ENCODE data around the gene CLDN15.

Gene CLDN15

DNA sequence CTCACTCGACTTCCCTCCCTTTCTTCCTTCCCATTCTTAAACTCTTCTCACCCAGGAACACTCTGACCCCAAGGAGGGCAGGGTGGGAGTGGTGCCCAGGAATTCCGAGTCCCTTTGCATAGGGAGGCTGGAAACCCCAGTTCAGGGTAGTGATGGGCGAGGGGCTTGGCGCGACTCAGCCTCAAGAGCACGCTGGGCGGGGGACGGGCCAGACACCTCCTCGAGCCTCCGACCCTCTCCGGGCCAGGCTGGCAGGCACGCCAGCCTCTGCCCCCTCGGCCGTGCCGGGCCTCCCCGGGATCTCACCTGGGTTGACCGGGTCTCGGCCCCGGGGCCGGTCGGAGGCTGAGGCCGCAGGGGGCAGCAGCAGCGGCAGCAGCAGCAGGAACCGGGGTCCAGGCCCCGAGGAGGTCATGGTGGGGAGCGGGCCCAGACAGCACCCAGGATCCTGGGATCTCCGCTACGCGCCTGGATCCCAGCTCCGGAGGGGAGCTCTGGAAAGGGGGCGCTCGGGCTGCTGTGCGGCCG, 20.7 kb downstream of the CLDN15 start:
- TF ChIP-seq EZH2phosphoT487 (conservative IDR thresholded peaks at IDR 0.05; ENCODE audit: low read length), result no peak
- TF ChIP-seq, protein P1, sequence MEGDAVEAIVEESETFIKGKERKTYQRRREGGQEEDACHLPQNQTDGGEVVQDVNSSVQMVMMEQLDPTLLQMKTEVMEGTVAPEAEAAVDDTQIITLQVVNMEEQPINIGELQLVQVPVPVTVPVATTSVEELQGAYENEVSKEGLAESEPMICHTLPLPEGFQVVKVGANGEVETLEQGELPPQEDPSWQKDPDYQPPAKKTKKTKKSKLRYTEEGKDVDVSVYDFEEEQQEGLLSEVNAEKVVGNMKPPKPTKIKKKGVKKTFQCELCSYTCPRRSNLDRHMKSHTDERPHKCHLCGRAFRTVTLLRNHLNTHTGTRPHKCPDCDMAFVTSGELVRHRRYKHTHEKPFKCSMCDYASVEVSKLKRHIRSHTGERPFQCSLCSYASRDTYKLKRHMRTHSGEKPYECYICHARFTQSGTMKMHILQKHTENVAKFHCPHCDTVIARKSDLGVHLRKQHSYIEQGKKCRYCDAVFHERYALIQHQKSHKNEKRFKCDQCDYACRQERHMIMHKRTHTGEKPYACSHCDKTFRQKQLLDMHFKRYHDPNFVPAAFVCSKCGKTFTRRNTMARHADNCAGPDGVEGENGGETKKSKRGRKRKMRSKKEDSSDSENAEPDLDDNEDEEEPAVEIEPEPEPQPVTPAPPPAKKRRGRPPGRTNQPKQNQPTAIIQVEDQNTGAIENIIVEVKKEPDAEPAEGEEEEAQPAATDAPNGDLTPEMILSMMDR (IDR thresholded peaks at IDR 0.05; ENCODE audit: insufficient read depth, low read length, poor library complexity, severe bottlenecking), result no peak
- Histone ChIP-seq H3K9me3 (ENCODE audit: insufficient read depth, low read length) (no peaks in the 10 kb centered on the region), H2AFZ (ENCODE audit: low read depth, low read length, severe bottlenecking) (peak overlapping the region; percentile 86), H3K9me2 (replicated peaks; ENCODE audit: insufficient read depth, low read length) (no peaks in the 10 kb centered on the region), H3K4me3 (ENCODE audit: insufficient read depth, low read length, poor library complexity, severe bottlenecking) (peak overlapping the region; percentile 72), H3K27me3 (ENCODE audit: low read length) (no peaks in the 10 kb centered on the region), H3K27ac (ENCODE audit: low read depth, low read length) (no peak overlapping the region), H3K79me2 (ENCODE audit: insufficient read depth, low read length) (peaks cover 9% of the 10 kb centered on the region), H3F3A (ENCODE audit: insufficient read depth) (no peaks in the 10 kb centered on the region), H3K9ac (ENCODE audit: low read length) (peak overlapping the region; percentile 70), H3K36me3 (ENCODE audit: low read length) (no peaks in the 10 kb centered on the region), H3K4me2 (ENCODE audit: low read depth, low read length, poor library complexity, severe bottlenecking) (peak overlapping the region; percentile 81), H4K20me1 (ENCODE audit: low read depth, low read length) (no peaks in the 10 kb centered on the region)

DNA sequence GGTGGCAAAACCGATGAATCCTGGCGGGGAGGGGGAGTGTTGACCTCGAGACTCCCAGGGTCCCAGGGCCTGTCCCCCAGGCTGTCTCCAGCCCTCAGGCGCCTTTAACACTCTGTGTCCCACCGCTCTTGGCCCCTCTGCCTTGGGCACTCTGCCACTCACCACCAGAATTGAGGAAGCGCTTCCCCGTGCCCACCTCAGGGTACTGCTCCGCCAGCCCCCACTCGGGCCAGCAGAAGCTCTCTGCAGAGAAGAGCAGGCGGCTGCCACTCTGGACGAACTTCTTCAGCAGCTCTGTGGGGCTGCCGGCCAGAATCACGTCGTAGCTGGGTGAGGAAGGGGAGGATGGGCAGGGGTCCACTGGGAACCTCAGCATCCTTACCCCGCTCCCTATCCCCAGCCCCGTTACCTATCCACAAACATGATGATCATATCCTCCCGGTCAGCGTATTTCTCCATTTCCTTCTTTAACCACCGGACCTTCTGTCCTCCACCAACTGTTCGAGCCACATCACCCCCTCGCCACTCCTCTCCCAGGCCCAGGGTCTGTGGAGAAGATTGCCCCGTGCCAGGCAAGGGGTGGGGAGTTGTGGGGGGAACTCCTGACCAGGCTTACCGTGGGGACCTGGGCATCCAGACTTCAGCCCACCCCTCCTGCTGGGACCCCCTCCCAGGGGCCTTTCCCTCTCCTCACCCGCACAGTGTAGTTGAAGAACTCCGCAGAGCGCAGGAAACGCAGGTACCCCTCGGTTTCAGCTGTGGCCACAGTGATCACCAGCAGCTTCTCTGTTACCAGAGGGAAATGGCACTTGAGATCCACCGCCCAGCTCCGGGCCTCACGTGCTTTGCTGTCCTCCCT, 21.4 kb downstream of the CLDN15 start:
- TF ChIP-seq EZH2phosphoT487 (conservative IDR thresholded peaks at IDR 0.05; ENCODE audit: low read length), result no peak
- TF ChIP-seq, protein P1 (IDR thresholded peaks at IDR 0.05; ENCODE audit: insufficient read depth, low read length, poor library complexity, severe bottlenecking), result no peak
- H3F3A ChIP-seq (ENCODE audit: insufficient read depth), result no peaks in the 10 kb centered on the region
- H3K4me2 ChIP-seq (ENCODE audit: low read depth, low read length, poor library complexity, severe bottlenecking), result peak overlapping the region; percentile 81
- peak overlapping the region; percentile 70 for H3K9ac ChIP-seq (ENCODE audit: low read length)
- peak overlapping the region; percentile 86 for H2AFZ ChIP-seq (ENCODE audit: low read depth, low read length, severe bottlenecking)
- H3K27ac ChIP-seq (ENCODE audit: low read depth, low read length), result no peak overlapping the region
- H3K79me2 ChIP-seq (ENCODE audit: insufficient read depth, low read length), result peaks cover 9% of the 10 kb centered on the region
- H3K9me2 ChIP-seq (replicated peaks; ENCODE audit: insufficient read depth, low read length), result no peaks in the 10 kb centered on the region
- no peaks in the 10 kb centered on the region for H3K36me3 ChIP-seq (ENCODE audit: low read length)
- no peaks in the 10 kb centered on the region for H3K9me3 ChIP-seq (ENCODE audit: insufficient read depth, low read length)
- H3K27me3 ChIP-seq (ENCODE audit: low read length), result no peaks in the 10 kb centered on the region
- H4K20me1 ChIP-seq (ENCODE audit: low read depth, low read length), result no peaks in the 10 kb centered on the region
- peak overlapping the region; percentile 72 for H3K4me3 ChIP-seq (ENCODE audit: insufficient read depth, low read length, poor library complexity, severe bottlenecking)

DNA sequence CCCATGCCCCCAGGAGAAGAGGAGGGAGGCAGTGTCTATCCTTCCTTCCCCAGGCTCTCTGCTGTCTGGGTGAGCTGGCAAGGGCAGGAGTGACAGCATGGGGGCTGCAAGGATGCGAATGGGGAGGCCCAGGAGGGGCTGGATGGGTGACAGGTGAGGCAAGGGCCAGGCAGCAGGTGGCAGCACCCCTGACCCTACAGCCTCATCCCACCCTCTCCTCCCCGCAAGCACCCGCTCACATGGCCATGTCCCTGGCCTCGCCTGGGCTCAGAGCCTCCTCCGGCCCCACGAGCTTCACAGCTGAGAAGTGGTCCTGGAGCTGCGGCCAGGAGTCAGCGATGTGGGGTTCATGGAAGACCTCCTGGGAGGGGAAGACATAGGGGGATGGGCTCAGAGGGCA, 25.6 kb downstream of the CLDN15 start:
- no peaks in the 10 kb centered on the region for H3K9me3 ChIP-seq (ENCODE audit: insufficient read depth, low read length)
- no peaks in the 10 kb centered on the region for H3K27me3 ChIP-seq (ENCODE audit: low read length)
- H3K9ac ChIP-seq (ENCODE audit: low read length), result no peak overlapping the region
- H2AFZ ChIP-seq (ENCODE audit: low read depth, low read length, severe bottlenecking), result no peak overlapping the region
- no peaks in the 10 kb centered on the region for H4K20me1 ChIP-seq (ENCODE audit: low read depth, low read length)
- H3K4me3 ChIP-seq (ENCODE audit: insufficient read depth, low read length, poor library complexity, severe bottlenecking), result no peak overlapping the region
- no peak for TF ChIP-seq EZH2phosphoT487 (conservative IDR thresholded peaks at IDR 0.05; ENCODE audit: low read length)
- TF ChIP-seq, protein P1 (IDR thresholded peaks at IDR 0.05; ENCODE audit: insufficient read depth, low read length, poor library complexity, severe bottlenecking), result no peak
- no peaks in the 10 kb centered on the region for H3K36me3 ChIP-seq (ENCODE audit: low read length)
- no peaks in the 10 kb centered on the region for H3K79me2 ChIP-seq (ENCODE audit: insufficient read depth, low read length)
- H3F3A ChIP-seq (ENCODE audit: insufficient read depth), result no peaks in the 10 kb centered on the region
- no peaks in the 10 kb centered on the region for H3K9me2 ChIP-seq (replicated peaks; ENCODE audit: insufficient read depth, low read length)
- H3K4me2 ChIP-seq (ENCODE audit: low read depth, low read length, poor library complexity, severe bottlenecking), result no peak overlapping the region
- H3K27ac ChIP-seq (ENCODE audit: low read depth, low read length), result no peak overlapping the region
